Activated CD4-positive, alpha-beta T cell treated with anti-CD3 and anti-CD28 coated beads for 24 hours (primary cell): ENCODE results near the gene GPC5.
"Not testable (repeated sequence)": the region's sequence is repeated elsewhere in the genome, so short reads cannot be mapped to it uniquely, and the experiment has no call there.

ENCODE experiments used
- DNase-seq, 2 donors: peaks; one replicate each; pipeline ENCODE4 v3.0.0-alpha.2; 2020; ENCODE audit warnings: low read depth in 2 of 2

Gene GPC5

GRCh38 chr13:92538164-92538563 lies 1139.7 kb downstream of the GPC5 start:
- DNase-seq = no peak

GRCh38 chr13:92539148-92539547 lies 1140.7 kb downstream of the GPC5 start:
- DNase-seq = not testable (repeated sequence)

DNA sequence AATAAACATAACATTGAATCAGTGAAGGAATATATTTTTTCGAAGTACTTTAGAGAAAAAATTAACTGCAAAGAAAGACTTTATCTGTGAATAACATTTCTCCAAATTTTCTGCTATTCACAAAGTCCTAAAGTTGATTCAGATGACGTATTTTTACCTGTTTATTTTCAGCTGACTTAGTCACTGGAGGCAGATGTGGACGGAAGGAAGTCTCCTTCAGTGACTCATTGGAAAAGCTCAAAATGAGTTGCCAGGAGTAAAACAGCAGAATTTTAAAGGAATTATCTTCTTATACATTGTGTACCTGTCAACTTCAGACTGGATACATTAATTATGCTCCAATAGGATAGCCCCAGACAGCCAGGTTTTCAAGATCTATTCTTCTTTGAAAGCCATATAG lies 1148.8 kb downstream of the GPC5 start:
- DNase-seq = no peak

- no peak for DNase-seq
These were observed 1150.9 kb downstream of the GPC5 start for GRCh38 chr13:92549276-92549675.

DNA sequence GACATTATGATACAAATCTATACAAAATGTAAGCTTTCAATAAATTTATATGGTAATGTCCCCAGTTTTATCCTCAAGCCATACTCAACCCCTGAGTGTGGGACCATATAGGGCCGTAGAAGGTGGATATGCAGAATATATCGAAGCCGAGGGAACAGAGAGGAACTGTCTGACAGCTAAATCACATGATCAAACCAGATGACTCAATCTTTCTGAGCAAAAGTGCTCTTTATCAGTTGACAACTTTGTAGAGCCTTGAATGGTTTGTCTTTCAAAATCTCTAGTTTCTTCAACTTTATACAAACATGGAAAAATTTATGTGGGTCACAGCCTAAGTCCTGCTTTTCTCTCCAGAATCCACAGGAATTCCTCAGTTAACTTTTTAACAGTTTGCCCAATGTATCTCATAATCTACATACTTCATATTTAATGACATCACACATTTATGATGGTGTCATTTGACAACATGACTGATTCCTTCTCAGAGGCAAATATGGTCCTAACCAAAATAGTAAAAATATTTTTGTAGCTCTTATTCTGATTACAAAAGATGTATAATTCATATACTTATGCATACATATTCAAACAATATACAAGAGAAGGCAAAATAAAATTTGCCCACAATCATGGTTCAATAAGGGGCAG lies 1155.2 kb downstream of the GPC5 start:
- DNase-seq = no peak

DNA sequence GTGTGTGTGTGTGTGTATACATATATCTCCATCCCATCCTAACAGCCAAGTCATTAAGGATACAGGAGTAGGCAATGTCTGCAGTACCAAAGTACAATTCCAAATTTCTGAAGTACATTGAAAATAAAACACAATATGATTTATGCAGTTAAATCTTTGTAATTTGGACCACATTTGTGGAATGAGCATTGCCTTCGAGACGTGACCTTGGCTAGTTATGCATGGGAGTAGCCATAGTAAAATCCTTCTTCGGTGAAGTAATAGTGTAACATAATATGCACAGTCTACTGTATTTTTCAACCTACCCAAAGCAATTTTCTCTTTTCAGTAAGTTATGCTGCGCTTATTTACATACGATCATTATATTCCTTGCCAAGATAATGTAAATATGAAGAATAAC lies 1162.5 kb downstream of the GPC5 start:
- no peak for DNase-seq

GRCh38 chr13:92564942-92565341 lies 1166.5 kb downstream of the GPC5 start:
- no peak for DNase-seq

- DNase-seq = no peak
These were observed 1168.3 kb downstream of the GPC5 start for GRCh38 chr13:92566767-92567166.

GRCh38 chr13:92572190-92572589 lies 1173.8 kb downstream of the GPC5 start:
- no peak for DNase-seq

- no peak for DNase-seq
These were observed 1175.1 kb downstream of the GPC5 start for GRCh38 chr13:92573467-92574057.

- no peak for DNase-seq
These were observed 1176.1 kb downstream of the GPC5 start for GRCh38 chr13:92574499-92574898.

- DNase-seq = no peak
These were observed 1177.4 kb downstream of the GPC5 start for GRCh38 chr13:92575777-92576176.

GRCh38 chr13:92578358-92578757 lies 1179.9 kb downstream of the GPC5 start:
- no peak for DNase-seq

DNA sequence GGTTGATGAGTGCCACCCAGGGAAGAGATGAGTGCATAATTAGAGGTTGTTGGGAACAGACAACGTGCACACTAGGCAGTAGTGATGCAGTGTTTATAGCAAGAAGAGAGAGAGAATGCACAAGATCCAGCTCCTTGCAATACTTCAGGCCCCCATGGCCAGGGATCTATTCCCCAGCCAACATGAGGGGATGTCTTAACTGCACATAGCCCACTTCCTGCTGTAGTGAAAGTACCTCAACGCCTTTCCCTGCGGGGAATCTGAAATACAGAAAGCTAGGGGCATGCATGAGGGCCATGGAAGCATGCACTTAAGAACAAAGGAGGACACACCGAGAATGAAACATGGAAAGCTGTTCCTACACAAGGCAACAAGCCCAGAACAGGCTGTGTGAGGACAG lies 1191.5 kb downstream of the GPC5 start:
- no peak for DNase-seq

DNA sequence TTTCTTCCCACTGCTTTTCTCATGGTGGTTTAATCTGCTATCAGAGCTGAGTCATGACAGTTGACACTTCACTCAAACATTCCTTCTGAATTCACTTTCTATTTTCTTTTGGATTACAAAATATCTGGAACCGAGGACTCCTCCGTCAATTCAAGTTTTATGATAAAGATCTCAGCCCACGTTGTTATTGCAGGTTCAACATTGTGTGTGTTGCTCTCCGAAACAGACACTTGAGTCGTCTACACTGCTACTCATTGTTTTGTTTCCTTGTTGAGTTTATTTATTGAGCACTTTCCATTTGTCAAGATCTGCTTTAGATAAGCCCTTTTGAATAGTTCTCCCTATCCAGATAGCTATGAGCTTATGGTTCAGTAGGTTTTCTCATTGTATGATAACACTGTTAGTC lies 1192.1 kb downstream of the GPC5 start:
- DNase-seq = no peak

- DNase-seq = no peak
These were observed 1192.7 kb downstream of the GPC5 start for GRCh38 chr13:92591117-92591516.

DNA sequence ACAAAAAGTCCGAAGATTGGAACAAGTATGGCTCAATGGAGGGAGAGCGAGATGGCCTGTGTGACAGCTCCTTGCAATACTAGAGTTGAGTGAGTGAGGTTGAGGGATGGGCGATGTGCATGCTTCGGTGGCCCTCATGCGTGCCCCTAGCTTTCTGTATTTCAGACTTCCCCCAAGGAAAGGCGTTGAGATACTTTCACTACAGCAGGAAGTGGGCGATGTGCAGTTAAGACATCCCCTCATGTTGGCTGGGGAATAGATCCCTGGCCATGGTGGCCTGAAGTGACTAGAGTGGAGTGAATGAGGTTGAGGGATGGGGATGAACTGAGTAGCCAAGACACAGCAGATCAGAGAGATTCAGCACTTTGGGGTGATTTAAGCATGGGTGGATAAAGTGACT lies 1194.3 kb downstream of the GPC5 start:
- DNase-seq = no peak

DNA sequence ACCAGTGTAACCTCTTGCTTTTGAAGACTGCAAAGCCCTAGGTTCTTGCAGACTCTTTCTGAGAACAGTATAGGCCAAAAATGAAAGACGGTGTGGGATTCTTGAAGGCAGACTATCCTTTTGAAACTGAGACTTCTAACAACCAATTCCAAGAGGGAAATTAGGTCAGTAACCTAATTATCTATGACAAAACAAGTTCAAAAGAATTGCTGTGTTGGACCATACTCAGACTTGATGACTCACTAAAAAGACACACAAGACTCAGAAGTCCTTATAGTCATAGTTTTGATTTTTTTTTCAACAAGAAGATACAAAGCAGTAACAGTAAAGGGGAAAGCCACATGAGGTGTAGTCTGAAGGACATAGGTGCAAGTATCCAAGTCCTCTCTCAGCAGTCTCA lies 1204.1 kb downstream of the GPC5 start:
- DNase-seq = no peak

- no peak for DNase-seq
These were observed 1211.0 kb downstream of the GPC5 start for GRCh38 chr13:92609376-92609775.

- no peak for DNase-seq
These were observed 1214.5 kb downstream of the GPC5 start for GRCh38 chr13:92612892-92613291.

DNA sequence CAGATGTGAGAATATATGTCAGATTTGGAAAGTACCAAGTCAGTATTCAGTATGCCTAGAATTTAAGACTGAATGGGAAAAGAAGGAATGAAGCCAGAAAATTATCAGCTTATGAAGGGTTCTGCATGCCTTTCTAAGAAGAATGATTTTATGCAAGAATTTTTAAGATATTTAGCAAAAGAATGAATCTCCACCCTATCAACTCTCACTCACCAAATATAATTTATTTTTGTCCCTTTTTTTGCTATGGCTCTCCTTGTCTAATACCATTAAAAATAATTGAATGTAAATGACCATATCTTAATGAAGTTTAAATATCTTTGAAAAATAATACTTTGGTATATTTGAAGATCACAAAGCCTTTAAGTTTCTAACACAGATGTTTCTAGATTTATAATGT lies 1215.5 kb downstream of the GPC5 start:
- DNase-seq = no peak

DNA sequence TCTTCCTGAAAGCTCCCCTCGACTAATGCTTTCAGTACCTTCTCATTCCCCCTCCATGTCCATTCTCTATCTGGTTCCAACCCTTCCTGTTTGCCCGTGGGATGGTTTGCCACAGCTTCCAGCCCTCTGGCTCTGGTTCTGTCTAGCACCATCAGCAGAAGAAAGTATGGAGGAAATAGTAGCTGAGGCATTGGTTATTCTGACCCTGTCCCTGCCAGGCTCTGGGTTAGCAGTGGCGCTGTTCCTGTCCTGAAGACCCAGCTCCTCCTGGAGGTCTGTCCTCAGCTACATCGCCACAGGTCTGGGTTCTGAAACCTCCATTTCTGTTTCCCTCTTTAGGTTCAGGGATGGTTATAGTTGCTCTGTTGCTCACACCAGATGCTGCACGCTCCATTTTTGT lies 1223.6 kb downstream of the GPC5 start:
- DNase-seq = no peak

DNA sequence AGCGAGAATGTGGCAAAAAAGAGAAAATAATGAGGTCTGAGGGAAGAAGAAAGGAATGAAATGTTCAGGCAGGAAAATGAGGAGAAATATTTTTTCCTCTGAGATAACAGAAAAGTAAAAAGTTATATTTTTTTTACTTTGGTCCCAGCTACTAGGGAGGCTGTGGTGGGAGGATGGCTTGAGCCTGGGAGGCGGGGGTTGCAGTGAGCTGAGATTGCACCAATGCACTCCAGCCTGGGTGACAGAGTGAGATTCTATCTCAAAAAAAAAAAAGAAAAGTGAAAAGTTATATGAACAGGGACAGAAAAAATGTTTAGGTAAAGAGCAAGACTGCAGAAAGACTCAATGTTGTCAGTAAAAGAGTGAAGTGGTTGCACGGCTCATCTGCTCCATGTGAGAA lies 1224.5 kb downstream of the GPC5 start:
- DNase-seq = no peak

DNA sequence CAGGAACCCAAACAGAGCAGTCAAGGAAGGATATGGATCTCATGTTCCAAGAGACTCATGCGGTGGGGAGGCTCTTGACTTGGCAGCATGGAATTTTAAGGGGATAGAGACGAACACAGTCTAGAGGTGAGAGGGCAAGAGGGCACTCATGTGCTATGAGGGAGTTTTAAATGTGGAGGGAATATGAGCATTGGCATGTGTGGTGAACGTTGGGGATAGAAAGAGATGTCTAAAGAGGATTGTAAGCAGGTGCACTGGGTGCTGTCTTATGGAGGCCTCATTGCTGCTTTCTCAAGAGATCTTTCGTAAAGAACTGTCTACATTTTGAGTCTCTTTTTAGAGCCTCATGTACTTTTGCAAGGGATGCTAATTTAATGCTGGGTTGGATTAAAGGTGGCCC lies 1227.9 kb downstream of the GPC5 start:
- no peak for DNase-seq
